Raji (cell line): ENCODE measurements around the gene FSTL5.

Experiments used
- POLR2A ChIP-seq: IDR thresholded peaks from 2 replicates; pipeline ENCODE4 v1.6.1; 2011; ENCODE audit warnings: low read depth, low read length, control low read depth; ENCODE audit not compliant: insufficient read depth

The FSTL5 gene

DNA sequence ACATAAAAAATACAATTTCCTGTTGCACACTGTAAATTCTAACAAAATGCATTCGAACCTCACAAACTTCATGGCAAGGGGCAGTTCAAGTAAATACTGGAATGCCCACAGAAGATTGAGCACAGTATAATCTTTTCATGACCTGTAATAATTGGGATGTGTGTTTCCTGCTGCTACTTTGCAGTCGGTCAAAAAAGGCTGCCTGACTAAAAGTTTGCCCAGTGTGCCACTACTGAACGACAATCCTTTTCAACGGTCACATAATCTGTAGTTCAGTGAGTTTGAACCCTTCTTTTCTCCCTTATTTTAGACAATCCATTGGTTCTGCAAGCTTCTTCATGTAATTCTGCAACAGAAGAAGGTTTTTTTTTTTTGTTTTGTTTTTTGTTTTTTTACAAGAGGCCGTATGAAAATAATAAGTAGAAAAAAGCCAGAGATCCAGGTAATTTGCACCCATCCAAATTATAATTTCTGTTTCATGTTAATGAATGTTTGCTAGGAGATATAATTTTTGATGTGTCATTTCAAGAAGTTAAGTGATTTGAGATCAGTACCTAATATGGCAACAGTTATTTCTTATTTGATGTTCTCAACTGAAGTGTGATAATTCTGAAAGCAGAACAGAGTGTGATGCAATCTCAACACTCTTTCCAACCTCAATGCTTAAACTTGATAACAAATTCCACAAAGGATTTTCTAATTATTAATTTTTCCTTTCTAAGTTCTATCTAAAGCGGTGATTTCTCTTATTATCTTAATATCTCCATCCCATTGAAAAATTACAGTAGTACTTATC, 237.6 kb downstream of the FSTL5 start:
- no peak for TF ChIP-seq POLR2A

DNA sequence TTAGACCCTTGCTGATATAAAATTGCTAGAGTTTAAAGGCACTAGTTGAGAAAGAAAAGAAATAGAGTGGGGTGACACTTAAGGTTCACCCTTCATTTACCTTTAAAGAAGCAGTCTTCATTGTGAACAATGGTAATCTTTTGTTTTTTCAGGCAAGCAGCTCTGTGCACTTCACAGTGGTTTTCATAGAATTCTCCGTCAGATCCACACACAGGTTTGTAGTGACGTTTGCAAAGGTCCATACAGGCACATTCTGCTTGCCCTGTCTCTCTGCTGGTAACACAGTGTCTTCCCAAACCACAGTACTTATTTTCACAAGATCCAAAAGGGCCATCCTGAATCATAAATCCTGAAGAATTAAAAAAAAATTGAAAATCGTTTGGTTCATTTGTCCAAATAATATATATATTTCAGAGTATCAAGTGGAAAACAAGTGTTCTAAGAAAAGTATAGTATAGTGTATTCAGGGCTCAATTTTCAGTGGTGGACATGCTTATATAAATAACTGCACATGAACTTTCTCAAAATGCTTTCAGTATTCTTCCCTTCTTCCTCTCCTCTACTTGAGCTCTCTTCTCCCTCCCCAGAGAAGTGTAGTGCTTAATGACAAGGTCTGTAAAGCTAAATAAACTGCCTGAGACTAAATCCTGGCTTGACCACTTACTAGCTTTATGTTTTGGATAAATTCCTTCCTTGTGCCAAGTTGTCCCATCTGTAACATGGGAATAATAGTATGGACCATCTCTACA, 243.3 kb downstream of the FSTL5 start:
- TF ChIP-seq POLR2A: no peak

DNA sequence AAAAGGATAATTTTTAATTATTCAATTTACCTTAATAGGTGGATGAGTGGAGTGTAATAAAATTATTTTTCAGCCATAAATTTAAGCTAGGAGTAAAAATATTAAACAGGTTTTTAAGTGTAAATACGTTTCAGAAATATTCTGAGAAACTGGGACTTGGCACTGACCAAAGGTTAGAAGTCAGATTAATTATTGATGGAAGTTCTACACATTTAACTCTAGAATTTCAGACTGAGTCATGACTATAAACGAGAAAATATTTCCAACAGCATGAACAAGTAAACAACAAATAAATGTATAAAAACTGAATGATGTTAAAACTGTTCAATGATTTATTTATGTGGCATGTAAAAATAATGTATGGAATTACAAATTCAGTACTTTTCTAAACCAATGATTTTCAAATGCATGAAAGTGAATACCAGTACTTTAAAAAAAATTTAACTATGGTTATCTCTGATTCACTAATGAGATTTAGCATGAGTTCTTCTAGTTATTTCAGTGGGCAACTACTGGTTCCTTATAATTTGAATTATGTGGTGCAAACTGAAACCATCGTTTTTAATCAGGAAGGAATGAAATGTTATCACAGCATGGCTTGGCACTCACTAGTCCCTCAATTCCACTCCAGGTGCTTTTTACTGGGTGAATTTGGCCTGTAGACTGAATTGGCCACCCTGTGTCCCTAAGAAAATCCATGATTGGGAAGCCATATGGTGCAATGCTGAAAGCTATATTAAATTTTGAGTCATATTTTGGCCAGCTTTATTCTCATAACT, 244.2 kb downstream of the FSTL5 start:
- no peak for TF ChIP-seq POLR2A

DNA sequence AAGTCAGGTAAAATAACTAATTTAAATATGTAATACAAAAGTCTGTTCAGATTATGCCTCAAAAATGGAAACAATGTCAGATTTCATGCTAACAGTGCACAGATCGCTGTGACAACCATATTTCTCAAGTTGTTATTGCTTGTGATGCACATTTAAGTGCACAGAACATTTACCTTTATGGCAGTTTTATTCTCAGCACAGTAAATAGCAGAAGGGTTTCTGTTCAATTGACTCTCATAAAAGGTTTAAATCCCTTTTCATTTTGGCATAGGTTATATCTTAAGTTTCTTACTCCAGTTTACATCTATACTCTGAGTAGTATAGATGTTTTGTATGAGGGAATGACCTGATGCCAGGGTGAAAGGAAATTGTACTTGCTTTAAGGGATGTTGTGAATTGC, 247.8 kb downstream of the FSTL5 start:
- no peak for TF ChIP-seq POLR2A

DNA sequence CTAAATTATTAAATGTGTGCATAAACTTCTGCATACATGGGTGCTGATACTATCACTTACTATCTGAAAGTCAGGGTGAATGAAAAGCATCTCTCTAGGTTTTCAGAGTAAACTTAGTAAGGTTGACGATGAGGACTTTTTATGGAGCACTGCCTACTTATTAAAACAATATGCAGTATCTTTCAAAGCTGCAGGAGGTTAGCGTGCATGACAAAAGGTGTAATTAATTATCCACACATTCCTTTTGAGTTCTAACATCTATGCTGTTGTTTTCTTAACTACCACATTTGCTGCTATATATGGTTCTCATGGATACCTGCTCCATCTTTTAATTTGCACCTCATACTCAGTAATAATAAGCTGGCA, 256.2 kb downstream of the FSTL5 start:
- TF ChIP-seq POLR2A: no peak

DNA sequence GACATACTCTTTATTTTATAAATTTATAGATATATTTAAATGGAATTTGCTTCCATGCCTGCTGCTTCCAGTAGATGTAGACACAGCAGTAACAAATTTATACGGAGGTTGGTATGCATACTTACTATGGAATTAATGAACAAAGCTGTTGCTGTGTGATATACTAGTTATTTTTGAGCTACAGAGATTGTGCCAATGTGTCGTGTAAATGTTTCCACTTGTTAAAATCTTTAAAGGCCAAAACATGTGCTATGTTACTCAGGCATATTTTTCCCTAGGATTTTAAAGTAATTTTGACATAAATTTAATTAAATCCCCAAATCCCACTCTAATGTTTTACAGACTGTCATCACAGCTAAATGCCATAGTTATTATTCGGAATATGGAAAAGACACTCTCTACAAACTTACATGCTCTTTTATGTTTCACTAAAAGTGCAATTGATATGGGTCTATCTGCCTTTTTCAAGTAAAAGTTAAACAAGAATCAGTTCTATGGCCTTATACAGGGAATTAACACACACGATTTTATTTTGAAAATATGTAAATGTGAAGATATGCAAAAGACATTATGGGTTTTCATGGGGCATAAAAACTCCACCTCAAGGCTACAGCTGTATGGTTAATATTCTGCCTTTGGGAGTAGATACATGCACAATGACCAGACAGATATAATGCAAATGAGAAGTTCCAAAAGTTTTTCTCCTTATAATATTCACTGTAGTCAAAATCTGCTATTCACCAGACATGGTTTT, 256.8 kb downstream of the FSTL5 start:
- TF ChIP-seq POLR2A: no peak

DNA sequence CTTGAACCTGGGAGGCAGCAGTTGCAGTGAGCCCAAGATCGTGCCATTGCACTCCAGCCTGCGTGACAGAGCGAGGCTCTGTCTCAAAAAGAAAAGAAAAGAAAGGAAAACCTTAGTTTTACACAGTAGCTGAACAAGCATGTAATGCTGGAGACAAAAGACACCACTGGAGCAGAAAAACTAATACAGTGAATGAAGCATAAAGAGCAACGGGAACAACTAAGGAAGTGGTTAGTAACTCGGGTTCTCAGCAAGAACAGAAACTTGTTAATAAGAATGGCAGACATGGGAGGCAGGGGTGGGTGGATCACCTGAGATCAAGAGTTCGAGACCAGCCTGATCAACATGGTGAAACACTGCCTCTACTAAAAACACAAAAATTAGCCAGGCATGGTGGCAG, 263.7 kb downstream of the FSTL5 start:
- no peak for TF ChIP-seq POLR2A

DNA sequence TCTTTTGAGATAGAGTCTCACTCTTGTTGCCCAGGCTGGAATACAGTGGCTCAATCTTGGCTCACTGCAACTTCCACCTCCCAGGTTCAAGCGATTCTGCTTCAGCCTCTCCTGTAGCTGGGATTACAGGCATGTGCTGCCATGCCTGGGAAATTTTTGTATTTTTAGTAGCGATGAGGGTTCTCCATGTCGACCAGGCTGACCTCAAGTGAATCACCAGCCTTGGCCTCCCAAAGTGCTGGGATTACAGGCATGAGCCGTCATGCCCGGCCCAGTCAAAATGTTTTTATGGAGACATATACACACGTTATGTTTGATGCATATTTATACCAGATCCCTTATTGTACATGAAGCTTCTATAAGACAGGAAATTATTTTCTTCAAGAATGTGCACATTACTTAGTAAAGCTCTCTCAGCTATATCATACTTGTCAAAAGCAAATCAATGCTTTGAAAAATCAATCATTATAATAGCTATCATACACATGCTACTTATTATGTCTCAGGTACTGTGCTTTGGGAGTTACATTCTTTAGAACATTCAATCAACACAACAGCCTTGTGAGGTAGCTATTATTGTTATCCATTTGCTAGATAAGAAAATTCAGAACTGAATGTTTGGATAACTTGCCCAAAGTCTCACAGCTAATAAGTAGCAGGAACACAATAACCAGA, 269.2 kb downstream of the FSTL5 start:
- no peak for TF ChIP-seq POLR2A

DNA sequence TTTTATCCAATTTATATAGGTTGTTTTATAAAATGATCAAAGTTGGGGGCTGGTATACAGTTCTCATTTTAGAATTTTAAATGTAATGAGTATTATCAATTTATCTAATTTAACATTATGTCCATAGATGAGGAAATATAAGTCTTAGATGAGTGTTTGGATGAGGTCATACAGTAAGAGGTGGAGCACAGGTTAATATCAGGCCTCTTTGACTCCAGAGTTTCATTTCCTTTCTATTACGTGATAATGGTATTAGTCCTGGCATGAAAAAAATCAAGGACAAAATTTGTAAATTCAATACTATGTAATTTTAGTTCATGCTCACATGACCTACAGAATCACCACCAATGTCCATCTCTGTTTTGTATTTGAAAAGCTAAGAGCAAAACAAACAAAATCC, 269.8 kb downstream of the FSTL5 start:
- TF ChIP-seq POLR2A: no peak

DNA sequence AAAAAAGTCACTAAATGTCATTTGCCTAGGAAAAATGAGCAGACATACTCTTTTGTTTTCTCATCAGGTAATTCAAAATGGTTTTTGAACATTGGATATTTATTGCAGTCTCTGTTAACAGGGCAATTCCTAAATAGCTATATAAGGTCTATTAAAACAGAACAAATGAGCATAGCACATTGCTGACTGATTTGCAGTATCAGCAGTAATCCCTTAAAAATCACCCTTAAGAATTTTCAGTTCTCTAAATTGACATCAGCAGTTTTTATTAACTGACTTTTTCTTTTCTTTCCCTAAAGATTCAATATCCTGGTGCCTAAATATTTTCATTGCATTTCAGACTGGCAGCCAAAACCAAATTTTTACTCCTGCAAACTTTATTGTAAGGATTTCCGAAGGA, 270.2 kb downstream of the FSTL5 start:
- TF ChIP-seq POLR2A: no peak

DNA sequence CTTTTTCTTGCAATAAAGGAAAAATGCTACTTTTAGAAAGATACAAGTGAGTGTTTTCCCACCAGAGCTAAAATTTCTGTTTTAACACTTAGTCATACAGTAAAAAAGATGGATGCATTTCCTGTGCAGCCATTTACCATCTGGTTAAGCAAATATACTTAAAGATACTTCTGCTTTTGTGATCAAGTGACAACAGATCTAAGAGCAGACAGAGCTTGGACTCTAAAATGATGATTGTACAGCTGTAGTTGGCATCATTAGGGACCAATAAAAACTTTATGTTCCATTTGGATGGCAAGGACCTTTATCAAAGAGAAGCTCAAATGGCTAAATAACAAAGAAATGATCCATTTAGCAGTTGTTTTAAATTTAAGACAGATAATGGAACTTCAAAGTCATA, 270.8 kb downstream of the FSTL5 start:
- TF ChIP-seq POLR2A: no peak

DNA sequence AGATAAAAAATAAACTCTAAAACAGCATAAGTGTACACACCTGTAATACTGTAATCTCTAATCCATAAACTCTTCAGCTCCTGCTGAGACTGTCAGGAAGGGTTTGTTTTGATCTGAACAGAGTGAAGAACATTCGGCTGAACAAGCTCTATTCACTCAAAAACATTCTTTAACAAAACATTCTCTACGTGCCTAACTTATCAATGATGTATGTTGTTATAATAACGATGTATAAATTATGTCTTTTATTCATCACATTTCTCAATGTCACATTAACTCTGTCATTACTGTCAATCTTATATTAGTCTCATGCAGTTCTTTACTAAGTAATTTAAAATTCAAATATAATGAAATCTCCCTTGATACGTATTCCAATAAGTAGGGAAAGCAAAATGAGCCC, 280.6 kb downstream of the FSTL5 start:
- no peak for TF ChIP-seq POLR2A

DNA sequence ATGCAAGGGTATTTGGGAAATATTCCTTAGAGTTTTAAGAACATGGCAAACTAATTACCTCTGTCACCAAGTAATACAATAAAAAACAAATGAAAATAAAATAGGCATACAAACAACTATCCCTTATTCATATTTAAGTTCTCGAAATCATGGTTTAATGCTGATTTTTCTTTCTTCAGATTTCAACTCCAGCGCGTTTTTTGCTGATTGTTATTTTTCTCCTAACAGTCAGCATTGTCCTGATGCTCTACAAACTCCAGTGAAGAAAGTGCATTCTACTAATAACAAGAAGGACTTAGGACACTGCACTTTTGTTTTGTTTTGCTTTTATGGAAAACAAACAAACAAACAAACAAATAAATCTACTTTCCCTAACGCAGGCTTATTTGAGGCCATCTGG, 282.4 kb downstream of the FSTL5 start:
- no peak for TF ChIP-seq POLR2A

DNA sequence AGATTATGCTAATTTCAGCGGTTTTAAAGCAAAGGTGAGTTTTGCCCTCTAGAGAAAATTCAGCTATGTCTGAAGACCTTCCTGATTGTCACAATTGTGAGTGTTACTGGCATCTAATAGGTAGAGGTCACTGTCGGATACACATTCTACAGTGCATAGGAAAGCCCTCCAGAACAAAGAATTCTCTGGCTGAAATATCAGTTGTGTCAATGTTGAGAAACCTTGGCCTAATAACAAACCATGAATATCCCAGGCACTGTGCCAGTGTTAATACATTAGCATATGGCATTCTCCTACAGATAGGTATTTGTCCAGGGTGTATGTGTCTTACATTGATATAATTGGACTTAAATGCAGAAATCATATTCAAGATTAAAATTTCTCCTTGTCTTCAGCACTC, 294.3 kb downstream of the FSTL5 start:
- TF ChIP-seq POLR2A: no peak

DNA sequence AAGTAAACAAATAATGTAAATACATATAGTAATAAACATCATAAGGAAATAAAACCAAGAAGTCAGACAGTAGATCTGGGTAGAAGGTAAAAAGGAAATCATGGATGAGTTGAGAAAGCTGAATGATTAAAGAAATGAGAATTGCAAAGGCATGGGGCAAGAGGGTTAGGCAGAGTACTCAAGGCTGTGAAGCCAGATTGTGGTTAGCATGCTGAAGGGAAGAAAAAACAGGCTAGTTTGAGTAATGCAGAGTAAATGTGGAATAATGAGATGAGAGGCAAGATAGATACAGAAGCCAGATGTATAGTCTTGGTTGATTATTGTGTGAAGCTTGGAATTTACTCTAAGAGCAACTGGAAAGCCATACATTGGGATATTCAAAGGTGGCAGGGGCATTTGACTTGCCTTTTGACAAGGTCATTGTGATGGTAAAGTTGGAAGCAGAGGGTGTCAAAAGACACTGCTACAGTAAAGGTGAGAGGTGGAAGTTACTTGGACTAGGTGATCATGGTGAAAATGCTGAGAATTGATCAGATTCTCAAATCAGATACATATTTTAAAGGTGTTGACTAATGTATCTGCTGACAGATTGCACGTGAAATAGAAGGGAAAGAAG, 307.0 kb downstream of the FSTL5 start:
- no peak for TF ChIP-seq POLR2A

DNA sequence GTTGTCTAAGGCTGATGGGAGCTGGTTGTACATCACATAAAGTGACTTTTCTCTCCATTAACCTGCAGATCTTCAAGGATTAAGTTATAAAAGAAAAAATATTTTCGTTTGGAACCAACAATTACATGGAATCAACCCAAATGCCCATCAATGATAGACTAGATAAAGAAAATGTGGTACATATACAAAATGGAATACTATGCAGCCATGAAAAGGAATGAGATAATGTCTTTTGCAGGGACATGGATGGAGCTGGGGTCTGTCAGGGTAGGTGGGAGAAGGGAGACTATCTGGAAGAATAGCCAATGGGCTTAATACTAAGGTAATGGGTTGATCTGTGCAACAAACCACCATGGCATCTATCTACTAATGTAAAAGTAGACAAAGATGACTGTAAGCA, 313.2 kb downstream of the FSTL5 start:
- TF ChIP-seq POLR2A: no peak
